DMS 273 (cell line): ENCODE results near the gene PDZRN3.
"Not testable (repeated sequence)": the region's sequence is repeated elsewhere in the genome, so short reads cannot be mapped to it uniquely, and the experiment has no call there.

Experiments
- DNase-seq: peaks from one replicate; lab custom pipeline; 2025; ENCODE audit not compliant: unreplicated experiment; lab: John Stamatoyannopoulos, UW

Gene PDZRN3

GRCh38 chr3:73592154-73593144 is 32.3 kb downstream of the PDZRN3 start:
- DNase-seq, result peak; percentile 66

- no peak for DNase-seq
Observed at GRCh38 chr3:73591286-73591800, 33.4 kb downstream of the PDZRN3 start.

DNA sequence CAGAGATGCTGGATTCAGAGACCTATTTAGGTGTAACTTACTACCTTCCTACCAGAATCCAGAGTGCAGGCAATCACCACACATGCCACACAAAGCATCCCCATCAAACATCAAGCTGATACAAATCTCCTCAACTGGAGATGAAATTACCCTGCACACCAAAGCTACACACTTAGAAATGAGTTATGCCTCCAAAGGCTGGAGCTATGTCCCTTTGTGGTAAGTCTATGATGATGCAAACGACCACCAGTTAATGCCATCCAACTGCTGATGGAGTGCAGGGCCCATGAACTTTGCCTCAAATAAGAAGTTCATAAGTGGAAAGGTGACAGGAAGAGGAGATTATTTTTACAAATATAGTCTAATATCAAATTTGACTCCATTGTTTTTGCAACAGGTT is 38.1 kb downstream of the PDZRN3 start:
- no peak for DNase-seq

DNA sequence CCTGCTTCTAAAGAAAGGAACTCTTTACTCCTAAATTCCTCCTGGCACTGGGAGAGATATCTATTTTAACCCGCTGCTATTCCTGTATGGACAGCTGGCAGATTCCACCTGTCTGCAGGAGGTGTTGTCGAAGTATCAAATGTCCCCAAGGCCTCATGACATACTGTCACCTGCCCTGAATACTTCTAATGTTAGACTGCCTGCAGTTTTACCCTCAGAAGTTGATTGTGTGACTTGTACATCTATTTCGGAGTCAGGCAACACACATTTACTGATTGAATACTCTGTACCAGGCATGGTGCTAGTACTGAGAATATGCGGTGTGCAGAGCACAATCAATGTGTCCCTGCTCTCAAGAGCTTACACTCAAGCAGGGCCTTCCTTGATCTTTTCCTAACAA is 38.6 kb downstream of the PDZRN3 start:
- peak; percentile 15 for DNase-seq

DNA sequence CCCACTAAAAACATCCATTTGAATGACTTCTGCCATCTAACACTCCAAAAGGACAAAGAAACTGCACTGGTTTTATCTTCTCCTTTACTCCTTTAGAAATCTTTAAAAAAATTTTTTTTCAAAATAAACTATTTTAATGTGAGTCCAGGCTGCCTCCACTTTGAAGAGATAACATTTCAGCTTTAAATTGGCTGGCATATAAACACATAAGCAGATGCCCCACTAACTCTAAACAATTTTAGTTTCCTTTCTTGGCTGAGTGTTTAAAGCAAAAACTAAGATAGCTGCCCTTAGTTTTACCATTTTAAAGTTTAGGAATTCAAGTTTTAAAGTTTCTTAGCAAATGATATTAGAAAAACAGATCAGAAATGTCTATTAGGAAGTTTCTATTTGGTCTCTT is 39.9 kb downstream of the PDZRN3 start:
- no peak for DNase-seq

DNA sequence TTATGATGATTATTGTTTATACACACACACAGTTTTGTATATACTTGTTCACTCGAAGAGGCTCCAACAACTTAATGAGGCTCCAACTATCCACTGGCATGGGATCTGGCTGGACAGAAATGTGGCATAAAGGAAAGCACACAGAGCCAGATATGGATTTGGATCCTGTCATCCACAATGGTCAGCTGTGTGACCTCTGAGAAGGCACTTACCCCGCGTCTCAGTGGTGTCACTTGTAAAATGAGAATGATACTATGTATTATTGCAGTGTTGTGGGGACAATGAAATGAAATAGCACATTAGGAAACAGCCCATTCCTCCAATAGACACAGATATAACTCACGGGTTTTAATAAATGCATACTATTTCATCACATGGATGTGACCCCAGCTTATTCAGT is 42.2 kb downstream of the PDZRN3 start:
- DNase-seq, result no peak

DNA sequence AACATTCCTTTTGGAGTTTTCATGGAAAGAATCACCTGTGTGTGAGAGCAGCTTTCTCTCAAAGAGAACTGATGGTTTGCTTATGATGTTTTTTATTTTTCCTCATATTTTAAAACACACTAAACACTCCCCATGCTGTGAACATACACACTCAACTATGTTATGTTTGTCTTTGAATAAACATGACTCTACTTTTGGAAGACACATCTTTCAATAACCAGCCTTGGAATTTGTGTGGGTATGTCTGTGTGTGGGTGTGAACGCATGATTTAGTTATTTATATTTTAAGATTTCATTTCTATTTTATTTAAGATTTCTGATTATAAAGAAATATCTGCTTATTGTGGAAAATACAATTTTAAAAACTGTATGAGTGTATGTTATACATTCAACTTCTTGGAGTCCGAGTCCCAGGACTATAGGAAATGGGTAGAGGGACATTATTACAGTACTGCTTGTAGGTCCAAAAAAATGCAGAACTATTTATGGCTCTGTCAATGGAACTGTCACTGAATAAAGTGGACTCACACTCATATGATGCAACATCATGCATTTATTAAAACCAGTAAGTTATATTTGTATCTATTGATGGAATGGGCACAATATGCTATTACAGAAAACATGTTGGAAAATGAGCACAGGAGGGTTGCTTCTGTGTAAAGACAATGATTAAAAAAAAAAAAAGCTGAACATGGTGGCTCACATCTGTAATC is 43.5 kb downstream of the PDZRN3 start:
- no peak for DNase-seq

DNA sequence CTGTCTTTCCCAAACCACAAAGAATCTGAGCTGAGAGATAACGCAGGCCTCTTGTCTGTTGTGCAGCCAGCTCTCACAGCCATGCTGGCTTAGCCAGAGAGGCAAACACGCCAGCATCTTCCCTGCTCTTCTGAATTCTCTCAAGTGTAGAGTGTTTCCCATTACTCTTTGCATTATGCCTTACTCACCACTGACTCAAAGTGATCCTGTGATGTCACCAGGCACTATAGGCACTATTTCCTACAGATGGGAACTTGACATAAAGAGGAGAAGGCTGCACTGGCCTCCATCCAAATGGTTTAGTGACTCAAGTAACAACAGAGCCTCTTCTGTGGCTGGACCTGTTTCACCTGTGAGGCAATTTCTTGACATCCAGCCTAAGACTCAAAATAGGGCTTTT is 44.4 kb downstream of the PDZRN3 start:
- DNase-seq, result peak; percentile 6

- no peak for DNase-seq
Observed at GRCh38 chr3:73577704-73578103, 47.0 kb downstream of the PDZRN3 start.

DNA sequence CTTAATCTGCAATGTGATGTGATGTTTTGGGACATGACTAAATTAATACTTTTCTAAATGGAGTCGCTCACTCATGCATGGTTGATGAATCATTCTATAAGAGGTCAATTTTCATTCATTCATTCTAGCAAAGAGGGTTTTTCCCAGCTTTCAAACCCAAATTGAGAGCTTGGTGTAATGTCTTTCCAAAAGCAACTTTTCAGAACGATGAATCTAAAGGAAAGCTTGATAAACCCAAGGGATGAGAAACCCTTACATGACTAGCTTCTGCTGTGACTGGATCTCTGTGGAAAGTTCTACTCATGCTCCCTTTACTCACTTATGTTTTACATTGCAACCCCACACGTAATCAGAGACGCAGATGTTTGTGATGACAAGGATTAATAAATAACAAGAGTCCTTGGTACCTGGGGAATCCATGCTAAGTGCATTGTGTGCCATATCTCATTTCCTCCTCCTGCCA is 47.7 kb downstream of the PDZRN3 start:
- no peak for DNase-seq

- DNase-seq, result no peak
Observed at GRCh38 chr3:73575953-73576352, 48.8 kb downstream of the PDZRN3 start.

GRCh38 chr3:73575519-73575918 is 49.2 kb downstream of the PDZRN3 start:
- DNase-seq, result no peak

DNA sequence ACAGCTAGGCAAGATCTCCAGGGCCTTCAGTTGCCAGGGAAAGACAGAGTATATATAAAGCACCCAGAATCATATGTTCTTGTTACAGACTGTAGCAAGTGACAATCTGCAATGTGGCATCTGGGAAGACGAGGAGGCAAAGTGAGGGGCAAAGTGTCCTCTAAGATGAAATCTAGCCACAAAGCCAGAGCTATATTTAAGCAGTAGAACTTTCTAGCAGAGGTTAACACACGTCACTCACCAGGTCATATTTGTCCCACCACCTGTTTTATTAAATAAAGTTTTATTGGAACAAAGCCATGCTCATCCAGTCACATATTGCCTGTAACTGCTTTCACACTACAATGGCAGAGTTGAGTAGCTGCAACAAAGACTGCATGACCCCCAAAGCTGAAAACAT is 51.5 kb downstream of the PDZRN3 start:
- no peak for DNase-seq

GRCh38 chr3:73572368-73572767 is 52.4 kb downstream of the PDZRN3 start:
- no peak for DNase-seq

- DNase-seq, result no peak
Observed at GRCh38 chr3:73571238-73571794, 53.4 kb downstream of the PDZRN3 start.

GRCh38 chr3:73569246-73569760 is 55.4 kb downstream of the PDZRN3 start:
- no peak for DNase-seq

- DNase-seq, result no peak
Observed at GRCh38 chr3:73568371-73568862, 56.3 kb downstream of the PDZRN3 start.

DNA sequence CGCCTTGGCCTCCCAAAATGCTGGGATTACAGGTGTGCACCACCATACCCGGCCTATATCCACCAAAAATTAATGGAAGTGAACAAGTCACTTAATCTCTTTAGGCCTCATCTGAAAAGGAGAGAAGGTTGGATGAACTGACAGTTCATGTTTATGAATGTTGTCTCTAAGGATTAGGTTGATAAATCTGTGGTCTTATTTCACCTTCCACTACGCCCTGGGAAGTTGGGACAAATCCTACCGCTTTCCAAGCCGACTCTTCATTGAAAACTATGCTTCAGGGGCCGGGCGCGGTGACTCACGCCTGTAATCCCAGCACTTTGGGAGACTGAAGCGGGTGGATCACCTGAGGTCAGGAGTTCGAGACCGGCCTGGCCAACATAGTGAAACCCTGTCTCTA is 59.4 kb downstream of the PDZRN3 start:
- not testable (repeated sequence) for DNase-seq

GRCh38 chr3:73563896-73564582 is 60.7 kb downstream of the PDZRN3 start:
- DNase-seq, result no peak

- DNase-seq, result no peak
Observed at GRCh38 chr3:73561494-73561893, 63.2 kb downstream of the PDZRN3 start.
